Hepatocyte (in vitro differentiated cells): ENCODE measurements around the gene FANCB.

Experiments used
- EZH2 ChIP-seq: fragments of 200-600 bp; sonication (generic); IDR thresholded peaks from 2 replicates; pipeline ENCODE4 v1.6.1; 2016; ENCODE audit warnings: antibody characterized with exemption, mild to moderate bottlenecking, borderline replicate concordance
- TF ChIP-seq, protein P1 (sequence below): fragments of 200-600 bp; sonication (generic); IDR thresholded peaks from 2 replicates; pipeline ENCODE4 v1.5.1; 2016; ENCODE audit warnings: antibody characterized with exemption, mild to moderate bottlenecking; ENCODE audit not compliant: poor library complexity

- TF ChIP-seq, protein P1, sequence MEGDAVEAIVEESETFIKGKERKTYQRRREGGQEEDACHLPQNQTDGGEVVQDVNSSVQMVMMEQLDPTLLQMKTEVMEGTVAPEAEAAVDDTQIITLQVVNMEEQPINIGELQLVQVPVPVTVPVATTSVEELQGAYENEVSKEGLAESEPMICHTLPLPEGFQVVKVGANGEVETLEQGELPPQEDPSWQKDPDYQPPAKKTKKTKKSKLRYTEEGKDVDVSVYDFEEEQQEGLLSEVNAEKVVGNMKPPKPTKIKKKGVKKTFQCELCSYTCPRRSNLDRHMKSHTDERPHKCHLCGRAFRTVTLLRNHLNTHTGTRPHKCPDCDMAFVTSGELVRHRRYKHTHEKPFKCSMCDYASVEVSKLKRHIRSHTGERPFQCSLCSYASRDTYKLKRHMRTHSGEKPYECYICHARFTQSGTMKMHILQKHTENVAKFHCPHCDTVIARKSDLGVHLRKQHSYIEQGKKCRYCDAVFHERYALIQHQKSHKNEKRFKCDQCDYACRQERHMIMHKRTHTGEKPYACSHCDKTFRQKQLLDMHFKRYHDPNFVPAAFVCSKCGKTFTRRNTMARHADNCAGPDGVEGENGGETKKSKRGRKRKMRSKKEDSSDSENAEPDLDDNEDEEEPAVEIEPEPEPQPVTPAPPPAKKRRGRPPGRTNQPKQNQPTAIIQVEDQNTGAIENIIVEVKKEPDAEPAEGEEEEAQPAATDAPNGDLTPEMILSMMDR: no peak
- TF ChIP-seq EZH2: no peak
Observed at GRCh38 chrX:14902537-14902936, 29.7 kb upstream of the FANCB start.
